GM20000 (cell line): ENCODE measurements around the gene DNAJA1.
A peak's percentile ranks its signal among the peaks of the same experiment; 100 is the strongest.

Source experiments
- DNase-seq: peaks from one replicate; pipeline ENCODE4 v3.0.0; 2012; ENCODE audit warnings: low spot score
- TF ChIP-seq, protein P1 (sequence below): IDR thresholded peaks from 2 replicates; pipeline ENCODE4 v1.5.1; 2012; ENCODE audit warnings: mild to moderate bottlenecking, control low read depth; ENCODE audit errors: extremely low read depth, missing control alignments

The DNAJA1 gene

GRCh38 chr9:33044677-33045282 is 19.7 kb downstream of the DNAJA1 start:
- TF ChIP-seq, protein P1, sequence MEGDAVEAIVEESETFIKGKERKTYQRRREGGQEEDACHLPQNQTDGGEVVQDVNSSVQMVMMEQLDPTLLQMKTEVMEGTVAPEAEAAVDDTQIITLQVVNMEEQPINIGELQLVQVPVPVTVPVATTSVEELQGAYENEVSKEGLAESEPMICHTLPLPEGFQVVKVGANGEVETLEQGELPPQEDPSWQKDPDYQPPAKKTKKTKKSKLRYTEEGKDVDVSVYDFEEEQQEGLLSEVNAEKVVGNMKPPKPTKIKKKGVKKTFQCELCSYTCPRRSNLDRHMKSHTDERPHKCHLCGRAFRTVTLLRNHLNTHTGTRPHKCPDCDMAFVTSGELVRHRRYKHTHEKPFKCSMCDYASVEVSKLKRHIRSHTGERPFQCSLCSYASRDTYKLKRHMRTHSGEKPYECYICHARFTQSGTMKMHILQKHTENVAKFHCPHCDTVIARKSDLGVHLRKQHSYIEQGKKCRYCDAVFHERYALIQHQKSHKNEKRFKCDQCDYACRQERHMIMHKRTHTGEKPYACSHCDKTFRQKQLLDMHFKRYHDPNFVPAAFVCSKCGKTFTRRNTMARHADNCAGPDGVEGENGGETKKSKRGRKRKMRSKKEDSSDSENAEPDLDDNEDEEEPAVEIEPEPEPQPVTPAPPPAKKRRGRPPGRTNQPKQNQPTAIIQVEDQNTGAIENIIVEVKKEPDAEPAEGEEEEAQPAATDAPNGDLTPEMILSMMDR = no peak
- no peak for DNase-seq

DNA sequence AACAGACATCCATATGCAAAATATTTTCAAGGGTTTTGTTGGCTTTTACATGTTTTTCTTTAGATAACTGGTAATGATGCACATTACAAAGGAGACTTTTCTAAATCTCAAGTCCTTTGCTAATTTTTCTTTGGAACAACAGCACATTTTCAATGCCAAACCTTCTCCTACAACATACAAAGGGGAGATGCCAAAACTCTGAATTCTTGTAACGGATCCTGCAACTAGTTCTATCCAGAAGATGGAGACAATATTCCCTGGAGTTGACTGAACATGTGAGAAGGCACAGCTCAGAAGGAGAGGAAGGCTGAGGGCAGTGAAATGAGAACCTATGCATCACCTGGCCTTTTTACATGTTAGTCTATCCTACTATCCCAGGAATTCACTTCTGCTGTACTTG is 21.0 kb downstream of the DNAJA1 start:
- no peak for DNase-seq
- TF ChIP-seq, protein P1 = no peak

GRCh38 chr9:33048054-33048465 is 23.0 kb downstream of the DNAJA1 start:
- no peak for DNase-seq
- TF ChIP-seq, protein P1 = no peak

DNA sequence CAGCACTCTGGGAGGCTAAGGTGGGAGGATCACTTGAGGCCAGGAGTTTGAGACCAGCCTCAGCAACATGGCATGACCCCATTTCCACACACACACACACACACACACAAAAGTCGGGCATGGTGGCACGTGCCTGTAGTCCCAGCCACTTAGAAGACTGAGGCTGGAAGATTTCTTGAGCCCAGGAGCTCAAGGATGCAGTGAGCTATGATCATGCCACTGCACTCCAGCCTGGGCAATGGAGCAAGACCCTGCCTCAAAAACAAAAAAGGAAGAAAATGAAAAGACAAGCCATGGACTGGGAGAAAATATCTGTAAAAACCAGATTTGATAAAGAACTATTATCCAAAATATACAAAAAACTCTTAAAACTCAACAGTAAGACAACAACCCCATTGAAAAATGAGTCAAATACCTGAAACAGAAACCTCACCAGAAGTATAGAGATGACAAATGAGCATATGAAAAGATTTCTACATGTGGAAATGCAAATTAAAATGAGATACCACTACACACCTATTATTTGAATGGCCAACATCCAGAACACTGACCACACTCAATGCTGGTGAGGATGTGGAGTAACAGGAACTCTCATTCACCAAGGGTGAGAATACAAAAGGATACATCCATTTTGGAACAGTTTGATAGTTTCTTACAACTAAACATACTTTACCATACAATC is 24.7 kb downstream of the DNAJA1 start:
- DNase-seq = peak; percentile 27
- TF ChIP-seq, protein P1 = no peak

GRCh38 chr9:33051144-33051543 is 26.1 kb downstream of the DNAJA1 start:
- TF ChIP-seq, protein P1 = no peak
- DNase-seq = no peak

- DNase-seq = peak; percentile 48
- TF ChIP-seq, protein P1 = no peak
These were observed 40.3 kb downstream of the DNAJA1 start for GRCh38 chr9:33065157-33066076.

DNA sequence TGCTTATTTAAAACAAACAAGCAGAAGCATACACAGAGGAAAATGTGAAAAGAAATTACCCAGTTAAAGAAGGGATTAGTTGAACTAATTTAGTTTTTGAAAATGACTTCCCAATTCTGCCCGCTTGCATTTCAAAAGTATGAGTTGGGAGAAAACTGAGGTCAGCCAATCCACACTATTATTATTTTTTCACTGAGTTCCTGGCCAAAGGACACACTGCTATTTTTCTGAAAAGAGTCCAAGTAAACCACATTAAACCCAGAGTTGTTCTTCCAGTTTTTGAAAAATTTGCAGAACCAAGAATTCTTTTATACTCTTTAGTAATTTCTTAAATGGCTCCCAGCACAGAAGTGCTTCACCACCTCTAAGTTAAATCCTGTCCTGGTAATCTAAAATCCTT is 43.9 kb downstream of the DNAJA1 start:
- DNase-seq = no peak
- TF ChIP-seq, protein P1 = no peak
